Ectodermal cell (in vitro differentiated cells): ENCODE measurements around the gene NENF.
"Not testable (repeated sequence)": the region's sequence is repeated elsewhere in the genome, so short reads cannot be mapped to it uniquely, and the experiment has no call there.

Experiments
- H3K27ac ChIP-seq: 2 replicates; pipeline ENCODE4 v1.7.0; 2013; ENCODE audit warnings: mild to moderate bottlenecking, low read depth, low read length; ENCODE audit not compliant: insufficient read depth, poor library complexity, severe bottlenecking
- H3K27me3 ChIP-seq: 2 replicates; pipeline ENCODE4 v1.7.0; 2013; ENCODE audit warnings: mild to moderate bottlenecking, low read length; ENCODE audit not compliant: insufficient read depth, control insufficient read depth, poor library complexity, severe bottlenecking
- H3K36me3 ChIP-seq: one replicate; pipeline ENCODE4 v1.7.0; 2013; ENCODE audit warnings: low read length; ENCODE audit not compliant: control insufficient read depth, insufficient read depth
- H3K4me1 ChIP-seq: one replicate; pipeline ENCODE4 v1.7.0; 2013; ENCODE audit warnings: low read length; ENCODE audit not compliant: control insufficient read depth, insufficient read depth
- H3K4me3 ChIP-seq: 2 replicates; pipeline ENCODE4 v1.7.0; 2013; ENCODE audit warnings: low read depth, low read length, control low read depth; ENCODE audit not compliant: insufficient read depth
- H3K9me3 ChIP-seq: 2 replicates; pipeline ENCODE4 v1.7.0; 2013; ENCODE audit warnings: mild to moderate bottlenecking, low read length, moderate library complexity; ENCODE audit not compliant: control insufficient read depth
- WGBS, 2 experiments: methylation state at CpG; one replicate each; pipeline ENCODE4 v1.1.7; 2013; ENCODE audit warnings: missing lambda C conversion rate in 2 of 2; 5-methylcytosine and 5-hydroxymethylcytosine counted together

The NENF gene

GRCh38 chr1:212471891-212472675 lies 39.4 kb downstream of the NENF start:
- WGBS, 2 experiments = 93% methylated on average over 17 of the region's 17 CpGs
- no peaks in the 10 kb centered on the region for H3K36me3 ChIP-seq
- H3K27ac ChIP-seq = no peak overlapping the region
- no peaks in the 10 kb centered on the region for H3K27me3 ChIP-seq
- H3K4me3 ChIP-seq = no peak overlapping the region
- H3K9me3 ChIP-seq = no peaks in the 10 kb centered on the region
- no peaks in the 10 kb centered on the region for H3K4me1 ChIP-seq

GRCh38 chr1:212473729-212474128 lies 41.0 kb downstream of the NENF start:
- Histone ChIP-seq H3K27ac (no peak overlapping the region), H3K4me3 (no peak overlapping the region), H3K9me3 (no peaks in the 10 kb centered on the region), H3K4me1 (no peaks in the 10 kb centered on the region), H3K36me3 (no peaks in the 10 kb centered on the region), H3K27me3 (no peaks in the 10 kb centered on the region)
- 96 to 97% methylated on average over 9 of the region's 9 CpGs for WGBS, 2 experiments

- WGBS, 2 experiments = 93 to 94% methylated on average over 4 of the region's 4 CpGs
- Histone ChIP-seq H3K4me1 (peaks cover 5% of the 10 kb centered on the region), H3K36me3 (no peaks in the 10 kb centered on the region), H3K4me3 (no peak overlapping the region), H3K9me3 (no peaks in the 10 kb centered on the region), H3K27me3 (no peaks in the 10 kb centered on the region), H3K27ac (no peak overlapping the region)
These were observed 42.4 kb downstream of the NENF start for GRCh38 chr1:212475151-212475550.

GRCh38 chr1:212475831-212476230 lies 43.1 kb downstream of the NENF start:
- H3K36me3 ChIP-seq, H3K4me3 ChIP-seq, H3K27me3 ChIP-seq, H3K27ac ChIP-seq, H3K4me1 ChIP-seq, H3K9me3 ChIP-seq: not testable (repeated sequence)
- 92 to 100% methylated on average over 1 to 3 of the region's 3 CpGs for whole genome bisulfite sequencing, 2 experiments

- H3K9me3 ChIP-seq = no peaks in the 10 kb centered on the region
- 54 to 58% methylated on average over 12 of the region's 12 CpGs for whole genome bisulfite sequencing, 2 experiments
- H3K27ac ChIP-seq = no peak overlapping the region
- H3K36me3 ChIP-seq = no peaks in the 10 kb centered on the region
- no peak overlapping the region for H3K4me3 ChIP-seq
- peaks cover 6% of the 10 kb centered on the region for H3K4me1 ChIP-seq
- H3K27me3 ChIP-seq = no peaks in the 10 kb centered on the region
These were observed 44.4 kb downstream of the NENF start for GRCh38 chr1:212477014-212477679.

GRCh38 chr1:212477680-212478466 lies 45.2 kb downstream of the NENF start:
- 86 to 90% methylated on average over 8 of the region's 8 CpGs for WGBS, 2 experiments

GRCh38 chr1:212478467-212479025 lies 45.8 kb downstream of the NENF start:
- Histone ChIP-seq H3K4me3 (no peak overlapping the region), H3K27me3 (no peaks in the 10 kb centered on the region), H3K27ac (no peak overlapping the region), H3K4me1 (peaks cover 6% of the 10 kb centered on the region), H3K36me3 (no peaks in the 10 kb centered on the region), H3K9me3 (no peaks in the 10 kb centered on the region)
- WGBS, 2 experiments = 93 to 95% methylated on average over 12 of the region's 12 CpGs

More at GRCh38 chr1:212477680-212478466, 45.2 kb downstream of the NENF start:
- Histone ChIP-seq H3K36me3 (no peaks in the 10 kb centered on the region), H3K27ac (no peak overlapping the region), H3K27me3 (no peaks in the 10 kb centered on the region), H3K4me3 (no peak overlapping the region), H3K9me3 (no peaks in the 10 kb centered on the region), H3K4me1 (peaks cover 6% of the 10 kb centered on the region)

GRCh38 chr1:212479188-212479587 lies 46.5 kb downstream of the NENF start:
- Histone ChIP-seq H3K9me3 (no peaks in the 10 kb centered on the region), H3K27me3 (no peaks in the 10 kb centered on the region), H3K27ac (no peak overlapping the region), H3K36me3 (no peaks in the 10 kb centered on the region), H3K4me3 (no peak overlapping the region), H3K4me1 (peaks cover 6% of the 10 kb centered on the region)
- 81 to 85% methylated on average over 7 of the region's 7 CpGs for WGBS, 2 experiments

GRCh38 chr1:212480711-212481437 lies 48.2 kb downstream of the NENF start:
- not testable (repeated sequence) for H3K36me3 ChIP-seq, H3K4me3 ChIP-seq, H3K9me3 ChIP-seq, H3K27me3 ChIP-seq, H3K27ac ChIP-seq, H3K4me1 ChIP-seq
- 91 to 95% methylated on average over 11 of the region's 11 CpGs for WGBS, 2 experiments
